Stimulated activated CD4-positive, alpha-beta T cell treated with anti-CD3 and anti-CD28 coated beads, Interleukin-1b, Interleukin-23, amount 100 ng/mL, for 24 hours (primary cell): ENCODE results near the gene TBC1D17.

Experiments used
- DNase-seq, 4 experiments: peaks; one replicate each; pipeline ENCODE4 v3.0.0-alpha.2; 2020; ENCODE audit warnings: low read depth in 4 of 4, low spot score in 1 of 4

Gene TBC1D17

DNA sequence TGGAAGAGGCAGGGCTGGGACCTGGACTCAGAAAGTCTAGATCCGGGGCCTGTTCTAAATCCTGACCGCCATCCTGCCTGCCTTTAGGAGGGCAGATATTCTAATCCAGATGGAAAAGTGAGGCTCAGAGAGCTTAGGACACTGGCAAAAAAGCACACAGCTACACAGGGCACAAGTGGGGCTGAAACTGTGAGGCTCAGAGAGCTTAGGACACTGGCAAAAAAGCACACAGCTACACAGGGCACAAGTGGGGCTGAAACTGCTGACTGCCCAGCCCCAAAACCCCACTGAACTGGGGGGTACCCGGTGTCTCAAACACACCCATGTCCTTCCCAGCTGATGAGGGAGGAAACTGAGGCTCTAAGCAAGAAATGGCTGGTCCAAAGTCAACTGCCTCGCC lies 2.3 kb upstream of the TBC1D17 start:
- DNase-seq = no peak

GRCh38 chr19:49875857-49876421 lies 1.6 kb upstream of the TBC1D17 start:
- peak in 2 of 4 experiments; percentile 47 to 48 for DNase-seq

- peak; percentile 88 to 96 (median 94) for DNase-seq
Observed at GRCh38 chr19:49876422-49877019, 981 bp upstream of the TBC1D17 start.

- peak; percentile 95 to 100 (median 98) for DNase-seq
Observed at GRCh38 chr19:49877879-49878743, 609 bp downstream of the TBC1D17 start.

- no peak for DNase-seq
Observed at GRCh38 chr19:49878744-49879070, 1.2 kb downstream of the TBC1D17 start.

DNA sequence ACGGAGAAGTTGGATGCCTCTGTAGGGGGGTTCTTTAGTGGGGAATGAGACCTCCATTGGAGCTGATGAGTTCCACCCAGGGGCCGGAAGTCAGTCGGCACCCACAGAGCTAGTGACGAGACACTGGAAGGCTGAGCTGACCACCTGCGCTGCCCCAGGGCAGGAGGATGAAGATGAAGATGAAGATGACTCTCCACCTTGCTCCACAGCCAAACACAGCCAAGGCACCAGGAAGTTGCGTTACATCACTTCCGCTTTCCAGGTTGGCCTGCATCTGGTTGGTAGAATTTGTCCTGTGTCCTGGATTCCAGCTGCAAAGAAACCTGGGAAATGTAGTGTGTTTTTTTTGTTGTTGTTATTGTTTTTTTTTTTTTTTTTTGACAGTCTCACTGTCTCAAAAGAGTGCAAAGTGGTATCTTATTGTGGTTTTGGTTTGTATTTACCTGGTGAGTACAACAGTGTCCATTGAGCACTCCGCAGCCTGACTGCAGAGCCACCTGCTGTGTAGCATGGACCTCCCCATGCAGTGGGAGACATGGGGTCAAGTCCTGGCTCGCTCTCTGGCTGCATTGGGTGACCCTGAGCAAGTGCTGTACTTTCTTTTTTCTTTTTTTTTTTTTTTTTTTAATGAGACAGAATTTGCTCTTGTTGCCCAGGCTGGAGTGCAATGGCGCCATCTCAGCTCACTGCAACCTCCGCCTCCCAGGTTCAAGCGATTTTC lies 1.9 kb downstream of the TBC1D17 start:
- DNase-seq = no peak

- DNase-seq = no peak
Observed at GRCh38 chr19:49880162-49880869, 2.8 kb downstream of the TBC1D17 start.

DNA sequence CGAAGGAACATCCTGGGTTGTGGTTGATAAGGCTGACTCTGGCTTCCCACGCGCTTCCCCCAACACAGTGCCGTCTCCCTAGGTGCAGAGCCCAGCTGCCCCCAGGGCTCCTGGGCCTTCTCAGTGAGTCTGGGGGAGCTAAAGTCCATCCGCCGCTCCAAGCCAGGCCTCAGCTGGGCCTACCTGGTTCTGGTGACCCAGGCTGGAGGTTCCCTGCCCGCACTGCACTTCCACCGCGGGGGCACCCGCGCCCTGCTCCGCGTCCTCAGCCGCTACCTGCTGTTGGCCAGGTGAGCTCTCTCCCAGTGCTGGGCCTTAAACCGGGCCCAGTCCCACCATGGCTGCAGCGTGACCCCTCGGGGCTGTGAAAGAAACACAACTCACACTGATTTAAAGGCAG lies 3.7 kb downstream of the TBC1D17 start:
- DNase-seq = no peak

GRCh38 chr19:49881672-49882394 lies 4.3 kb downstream of the TBC1D17 start:
- DNase-seq = no peak

DNA sequence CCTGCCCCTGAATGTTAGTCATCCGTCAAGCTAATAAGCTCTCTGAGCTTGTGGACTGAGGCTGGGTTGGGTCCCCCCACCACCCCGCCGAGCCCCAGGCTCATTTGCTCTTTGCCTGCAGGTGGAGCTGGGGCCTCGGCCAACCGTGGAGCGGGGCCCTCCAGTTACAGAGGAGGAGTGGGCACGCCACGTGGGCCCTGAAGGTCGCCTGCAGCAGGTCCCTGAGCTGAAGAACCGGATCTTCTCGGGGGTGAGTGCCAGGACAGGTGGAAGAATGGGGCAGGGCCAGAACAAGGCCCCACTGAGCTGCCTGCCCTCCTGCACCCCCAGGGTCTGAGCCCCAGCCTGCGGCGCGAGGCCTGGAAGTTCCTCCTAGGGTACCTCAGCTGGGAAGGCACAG lies 5.1 kb downstream of the TBC1D17 start:
- no peak for DNase-seq

GRCh38 chr19:49883094-49883493 lies 5.6 kb downstream of the TBC1D17 start:
- no peak for DNase-seq

GRCh38 chr19:49884109-49884508 lies 6.6 kb downstream of the TBC1D17 start:
- no peak for DNase-seq

GRCh38 chr19:49884760-49885159 lies 7.3 kb downstream of the TBC1D17 start:
- DNase-seq = no peak

- no peak for DNase-seq
Observed at GRCh38 chr19:49887037-49887664, 9.6 kb downstream of the TBC1D17 start.

GRCh38 chr19:49887665-49888509 lies 10.4 kb downstream of the TBC1D17 start:
- DNase-seq = no peak

DNA sequence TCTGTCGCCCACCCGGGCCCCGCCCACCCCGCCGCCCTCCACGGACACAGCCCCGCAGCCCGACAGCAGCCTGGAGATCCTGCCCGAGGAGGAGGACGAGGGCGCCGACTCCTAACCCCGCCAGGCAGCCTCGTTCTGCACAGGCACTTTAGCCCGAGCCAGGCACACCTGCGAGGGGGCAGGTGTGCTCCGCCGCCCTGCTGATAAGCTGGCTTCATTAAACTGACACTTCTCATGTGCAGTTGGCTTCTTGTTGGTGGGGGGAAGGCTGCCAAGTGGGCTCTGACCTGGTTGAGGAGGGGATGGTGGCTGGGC lies 11.0 kb downstream of the TBC1D17 start:
- no peak for DNase-seq

- DNase-seq = no peak
Observed at GRCh38 chr19:49889038-49889686, 11.7 kb downstream of the TBC1D17 start.

DNA sequence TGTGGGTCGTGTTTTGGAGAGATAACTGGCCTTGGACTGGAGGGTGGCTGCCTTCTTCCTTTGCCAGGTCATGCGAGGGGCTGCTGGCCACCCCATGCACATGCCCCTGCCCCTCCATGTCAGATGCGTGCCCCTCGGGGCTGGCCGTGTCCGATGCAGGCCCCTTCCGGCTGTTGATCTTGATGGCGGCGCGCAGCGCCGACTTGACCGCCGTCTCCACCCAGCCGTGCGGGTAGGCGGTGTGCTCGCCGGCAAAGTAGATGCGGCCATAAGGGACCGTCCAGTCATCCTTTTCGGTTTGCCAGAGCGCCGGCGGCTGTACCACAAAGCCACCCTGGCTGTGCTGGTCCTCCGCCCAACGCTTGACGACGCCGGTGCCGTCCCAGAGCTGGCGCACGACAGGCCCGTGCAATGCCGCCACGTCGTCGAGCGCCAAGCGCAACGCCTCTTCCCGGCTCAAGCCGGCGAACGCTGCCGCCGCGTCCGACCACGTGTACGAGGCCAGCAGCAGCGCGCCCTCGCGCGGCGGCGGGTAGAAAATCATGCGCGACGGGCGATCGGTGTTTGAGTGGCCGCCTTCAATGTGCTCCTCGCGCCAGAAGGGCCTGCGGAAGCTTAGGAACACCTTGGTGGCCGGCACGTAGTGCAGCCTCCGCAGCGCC lies 12.3 kb downstream of the TBC1D17 start:
- DNase-seq = peak; percentile 48 to 66 (median 54)
